K562 (cell line): ENCODE data around the gene SLC2A10. TPM values are rescaled to one million over a fixed set of nuclear protein-coding genes. Genes with fewer than 3 reads are reported as not detected.

ENCODE experiments used
- CEBPB ChIP-seq: fragments of 450-650 bp; IDR thresholded peaks from 2 replicates; pipeline ENCODE4 v1.6.1; 2016; ENCODE audit warnings: missing genetic modification characterization, missing compliant biosample characterization
- E2F1 ChIP-seq: sonication (generic); formaldehyde crosslinking; IDR thresholded peaks from 2 replicates; pipeline ENCODE4 v1.8.1; 2023; ENCODE audit warnings: mild to moderate bottlenecking, missing genetic modification reagents, moderate library complexity
- MBD2 ChIP-seq: sonication (generic); IDR thresholded peaks from 2 replicates; pipeline ENCODE4 v1.6.1; 2016; ENCODE audit warnings: low read depth, borderline replicate concordance
- NFE2 ChIP-seq: IDR thresholded peaks from 2 replicates; pipeline ENCODE4 v1.6.1; 2014; ENCODE audit warnings: antibody characterized with exemption, low read depth
- PCBP2 ChIP-seq: fragments of 200-400 bp; formaldehyde crosslinking; IDR thresholded peaks from 2 replicates; pipeline ENCODE4 v1.6.1; 2018; ENCODE audit warnings: low read length, low read depth, mild to moderate bottlenecking, moderate library complexity; ENCODE audit not compliant: poor library complexity, severe bottlenecking
- RFX5 ChIP-seq: IDR thresholded peaks from 2 replicates; pipeline ENCODE4 v1.6.1; 2011; ENCODE audit warnings: low read depth, mild to moderate bottlenecking, improper control_type of control experiment, low read length
- SNAPC5 ChIP-seq: fragments of 250-450 bp; sonication (Bioruptor Pico); IDR thresholded peaks from 2 replicates; pipeline ENCODE4 v1.8.0; 2021; ENCODE audit warnings: moderate library complexity, mild to moderate bottlenecking, inconsistent platforms
- THRB ChIP-seq: fragments of 450-650 bp; formaldehyde crosslinking; conservative IDR thresholded peaks from 2 replicates; pipeline ENCODE4 v1.4.0; 2022; ENCODE audit warnings: mild to moderate bottlenecking, missing genetic modification characterization
- ZNF436 ChIP-seq: fragments of 250-450, 450-650 bp; sonication (Bioruptor Pico); formaldehyde crosslinking; IDR thresholded peaks from 2 replicates; pipeline ENCODE4 v1.7.0; 2020; ENCODE audit warnings: mild to moderate bottlenecking
- ZNF512 ChIP-seq: IDR thresholded peaks from 2 replicates; pipeline ENCODE4 v1.6.1; 2016; ENCODE audit warnings: missing genetic modification characterization, missing compliant biosample characterization
- ZNF57 ChIP-seq: fragments of 450-650 bp; formaldehyde crosslinking; IDR thresholded peaks from 2 replicates; pipeline ENCODE4 v1.4.0; 2020; ENCODE audit warnings: mild to moderate bottlenecking, moderate library complexity
- polyA plus RNA-seq, 8 experiments: library from polyadenylated mRNA; depleted of rRNA in 4 of 8; stranded (reverse) in 5 of 8; unstranded in 3 of 8; fragments of >200 nt; fragmentation: Nextera tagmentation in 2 of 8; fragmentation: Illumina TruSeq in 1 of 8; extraction: Ambion mirVana in 2 of 8; extraction: Trizol in 1 of 8; gene quantifications; 2 replicates each; pipeline versions ENCODE4 v1.2.1 to v1.2.3, GENCODE V29; 2011 to 2014; ENCODE audit warnings: inconsistent platforms in 1 of 8, missing spikeins in 1 of 8
- total RNA-seq, 7 experiments: library from RNA; depleted of rRNA in 6 of 7; stranded (reverse); fragments of >200 nt in 6 of 7; fragmentation: Illumina TruSeq in 2 of 7; extraction: Trizol in 2 of 7; gene quantifications; 2 replicates each; pipeline versions ENCODE4 v1.2.1 to v1.2.3, GENCODE V29; 2011 to 2021; ENCODE audit warnings: low replicate concordance in 1 of 7
- TF ChIP-seq, protein P1 (sequence below): fragments of 450-650 bp; IDR thresholded peaks from 2 replicates; pipeline ENCODE4 v1.6.1; 2016; ENCODE audit warnings: mild to moderate bottlenecking, moderate library complexity

Gene SLC2A10
- total and polyA plus RNA-seq, 9 of the 15 experiments (the other 6 are each of a cell fraction or from before 2014, with no cell fraction given), result 0.01 to 1.8 (median 0.10) TPM

GRCh38 chr20:46694484-46694883 lies 15.0 kb upstream of the SLC2A10 start (continued):
- TF ChIP-seq ZNF57 (CRISPR knock-in tag) (no peak), RFX5 (no peak), THRB (CRISPR knock-in tag) (no peak), MBD2 (peak; percentile 45; the same call in 1 of the 2 replicates), E2F1 (CRISPR knock-in tag) (no peak), NFE2 (peak; percentile 49; the same call in 1 of the 2 replicates), ZNF436 (no peak), CEBPB (tag) (peak; percentile 7; the same call in 1 of the 2 replicates), ZNF512 (no peak), SNAPC5 (CRISPR knock-in tag) (no peak), PCBP2 (no peak)
- TF ChIP-seq, protein P1, sequence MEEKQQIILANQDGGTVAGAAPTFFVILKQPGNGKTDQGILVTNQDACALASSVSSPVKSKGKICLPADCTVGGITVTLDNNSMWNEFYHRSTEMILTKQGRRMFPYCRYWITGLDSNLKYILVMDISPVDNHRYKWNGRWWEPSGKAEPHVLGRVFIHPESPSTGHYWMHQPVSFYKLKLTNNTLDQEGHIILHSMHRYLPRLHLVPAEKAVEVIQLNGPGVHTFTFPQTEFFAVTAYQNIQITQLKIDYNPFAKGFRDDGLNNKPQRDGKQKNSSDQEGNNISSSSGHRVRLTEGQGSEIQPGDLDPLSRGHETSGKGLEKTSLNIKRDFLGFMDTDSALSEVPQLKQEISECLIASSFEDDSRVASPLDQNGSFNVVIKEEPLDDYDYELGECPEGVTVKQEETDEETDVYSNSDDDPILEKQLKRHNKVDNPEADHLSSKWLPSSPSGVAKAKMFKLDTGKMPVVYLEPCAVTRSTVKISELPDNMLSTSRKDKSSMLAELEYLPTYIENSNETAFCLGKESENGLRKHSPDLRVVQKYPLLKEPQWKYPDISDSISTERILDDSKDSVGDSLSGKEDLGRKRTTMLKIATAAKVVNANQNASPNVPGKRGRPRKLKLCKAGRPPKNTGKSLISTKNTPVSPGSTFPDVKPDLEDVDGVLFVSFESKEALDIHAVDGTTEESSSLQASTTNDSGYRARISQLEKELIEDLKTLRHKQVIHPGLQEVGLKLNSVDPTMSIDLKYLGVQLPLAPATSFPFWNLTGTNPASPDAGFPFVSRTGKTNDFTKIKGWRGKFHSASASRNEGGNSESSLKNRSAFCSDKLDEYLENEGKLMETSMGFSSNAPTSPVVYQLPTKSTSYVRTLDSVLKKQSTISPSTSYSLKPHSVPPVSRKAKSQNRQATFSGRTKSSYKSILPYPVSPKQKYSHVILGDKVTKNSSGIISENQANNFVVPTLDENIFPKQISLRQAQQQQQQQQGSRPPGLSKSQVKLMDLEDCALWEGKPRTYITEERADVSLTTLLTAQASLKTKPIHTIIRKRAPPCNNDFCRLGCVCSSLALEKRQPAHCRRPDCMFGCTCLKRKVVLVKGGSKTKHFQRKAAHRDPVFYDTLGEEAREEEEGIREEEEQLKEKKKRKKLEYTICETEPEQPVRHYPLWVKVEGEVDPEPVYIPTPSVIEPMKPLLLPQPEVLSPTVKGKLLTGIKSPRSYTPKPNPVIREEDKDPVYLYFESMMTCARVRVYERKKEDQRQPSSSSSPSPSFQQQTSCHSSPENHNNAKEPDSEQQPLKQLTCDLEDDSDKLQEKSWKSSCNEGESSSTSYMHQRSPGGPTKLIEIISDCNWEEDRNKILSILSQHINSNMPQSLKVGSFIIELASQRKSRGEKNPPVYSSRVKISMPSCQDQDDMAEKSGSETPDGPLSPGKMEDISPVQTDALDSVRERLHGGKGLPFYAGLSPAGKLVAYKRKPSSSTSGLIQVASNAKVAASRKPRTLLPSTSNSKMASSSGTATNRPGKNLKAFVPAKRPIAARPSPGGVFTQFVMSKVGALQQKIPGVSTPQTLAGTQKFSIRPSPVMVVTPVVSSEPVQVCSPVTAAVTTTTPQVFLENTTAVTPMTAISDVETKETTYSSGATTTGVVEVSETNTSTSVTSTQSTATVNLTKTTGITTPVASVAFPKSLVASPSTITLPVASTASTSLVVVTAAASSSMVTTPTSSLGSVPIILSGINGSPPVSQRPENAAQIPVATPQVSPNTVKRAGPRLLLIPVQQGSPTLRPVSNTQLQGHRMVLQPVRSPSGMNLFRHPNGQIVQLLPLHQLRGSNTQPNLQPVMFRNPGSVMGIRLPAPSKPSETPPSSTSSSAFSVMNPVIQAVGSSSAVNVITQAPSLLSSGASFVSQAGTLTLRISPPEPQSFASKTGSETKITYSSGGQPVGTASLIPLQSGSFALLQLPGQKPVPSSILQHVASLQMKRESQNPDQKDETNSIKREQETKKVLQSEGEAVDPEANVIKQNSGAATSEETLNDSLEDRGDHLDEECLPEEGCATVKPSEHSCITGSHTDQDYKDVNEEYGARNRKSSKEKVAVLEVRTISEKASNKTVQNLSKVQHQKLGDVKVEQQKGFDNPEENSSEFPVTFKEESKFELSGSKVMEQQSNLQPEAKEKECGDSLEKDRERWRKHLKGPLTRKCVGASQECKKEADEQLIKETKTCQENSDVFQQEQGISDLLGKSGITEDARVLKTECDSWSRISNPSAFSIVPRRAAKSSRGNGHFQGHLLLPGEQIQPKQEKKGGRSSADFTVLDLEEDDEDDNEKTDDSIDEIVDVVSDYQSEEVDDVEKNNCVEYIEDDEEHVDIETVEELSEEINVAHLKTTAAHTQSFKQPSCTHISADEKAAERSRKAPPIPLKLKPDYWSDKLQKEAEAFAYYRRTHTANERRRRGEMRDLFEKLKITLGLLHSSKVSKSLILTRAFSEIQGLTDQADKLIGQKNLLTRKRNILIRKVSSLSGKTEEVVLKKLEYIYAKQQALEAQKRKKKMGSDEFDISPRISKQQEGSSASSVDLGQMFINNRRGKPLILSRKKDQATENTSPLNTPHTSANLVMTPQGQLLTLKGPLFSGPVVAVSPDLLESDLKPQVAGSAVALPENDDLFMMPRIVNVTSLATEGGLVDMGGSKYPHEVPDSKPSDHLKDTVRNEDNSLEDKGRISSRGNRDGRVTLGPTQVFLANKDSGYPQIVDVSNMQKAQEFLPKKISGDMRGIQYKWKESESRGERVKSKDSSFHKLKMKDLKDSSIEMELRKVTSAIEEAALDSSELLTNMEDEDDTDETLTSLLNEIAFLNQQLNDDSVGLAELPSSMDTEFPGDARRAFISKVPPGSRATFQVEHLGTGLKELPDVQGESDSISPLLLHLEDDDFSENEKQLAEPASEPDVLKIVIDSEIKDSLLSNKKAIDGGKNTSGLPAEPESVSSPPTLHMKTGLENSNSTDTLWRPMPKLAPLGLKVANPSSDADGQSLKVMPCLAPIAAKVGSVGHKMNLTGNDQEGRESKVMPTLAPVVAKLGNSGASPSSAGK, result 0 out of 2 replicates have a peak, but pooled peaks have one; percentile 16
